GM21717 (cell line): ENCODE data around the gene GSE1.

Source experiments
- ATAC-seq: cut with Tn5 transposase; IDR thresholded peaks from one replicate; pipeline ENCODE4 v1.9.1; 2021; ENCODE audit warnings: mild to moderate bottlenecking, moderate library complexity; ENCODE audit not compliant: unreplicated experiment

The GSE1 gene

GRCh38 chr16:85717393-85718152, 104.5 kb downstream of the GSE1 start:
- ATAC-seq = no peak

DNA sequence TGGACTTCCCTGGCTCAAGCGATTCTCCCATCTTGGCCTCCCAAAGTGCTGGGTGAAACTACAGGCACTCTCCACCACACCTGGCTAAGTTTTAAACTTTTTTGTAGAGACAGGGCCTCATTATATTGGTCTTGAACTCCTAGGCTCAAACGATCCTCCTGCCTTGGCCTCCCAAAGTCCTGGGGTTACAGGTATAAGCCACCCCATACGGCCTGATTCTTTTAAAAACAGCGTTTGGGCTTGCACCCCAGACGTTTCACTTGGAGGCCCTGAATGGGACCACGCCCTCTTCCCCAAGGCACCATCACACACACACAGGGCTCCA, 105.0 kb downstream of the GSE1 start:
- no peak for ATAC-seq

GRCh38 chr16:85718682-85719081, 105.6 kb downstream of the GSE1 start:
- no peak for ATAC-seq

DNA sequence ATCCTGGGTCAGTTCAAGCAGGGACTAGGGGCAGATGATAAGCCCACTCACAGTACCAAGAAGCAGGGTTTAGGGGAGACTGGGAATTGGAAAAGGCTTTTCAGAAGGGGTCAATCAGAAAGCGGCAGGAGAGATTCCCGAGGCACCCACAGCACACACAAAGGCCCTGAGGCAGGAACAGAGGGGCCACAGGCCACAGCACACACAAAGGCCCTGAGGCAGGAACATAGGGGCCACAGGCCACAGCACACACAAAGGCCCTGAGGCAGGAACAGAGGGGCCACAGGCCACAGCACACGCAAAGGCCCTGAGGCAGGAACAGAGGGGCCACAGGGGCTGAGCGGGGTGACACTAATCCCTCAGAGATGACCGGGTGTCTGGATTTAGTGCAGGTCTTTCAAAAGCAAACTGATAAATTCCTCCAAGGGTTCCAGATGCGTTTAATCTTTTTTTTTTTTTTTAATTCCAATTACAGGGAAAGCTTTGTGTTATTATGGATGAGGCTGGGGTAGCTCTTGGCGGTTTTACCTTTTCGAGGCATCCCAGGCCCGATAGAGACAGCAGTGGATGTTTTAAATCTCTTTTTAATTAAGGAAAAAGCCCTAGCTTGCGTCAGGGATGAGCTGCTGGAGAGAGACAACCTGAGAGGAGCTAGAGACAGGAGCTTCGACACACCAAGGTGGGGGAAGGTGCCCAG, 106.6 kb downstream of the GSE1 start:
- ATAC-seq = no peak

GRCh38 chr16:85720302-85720637, 107.1 kb downstream of the GSE1 start:
- ATAC-seq = no peak

DNA sequence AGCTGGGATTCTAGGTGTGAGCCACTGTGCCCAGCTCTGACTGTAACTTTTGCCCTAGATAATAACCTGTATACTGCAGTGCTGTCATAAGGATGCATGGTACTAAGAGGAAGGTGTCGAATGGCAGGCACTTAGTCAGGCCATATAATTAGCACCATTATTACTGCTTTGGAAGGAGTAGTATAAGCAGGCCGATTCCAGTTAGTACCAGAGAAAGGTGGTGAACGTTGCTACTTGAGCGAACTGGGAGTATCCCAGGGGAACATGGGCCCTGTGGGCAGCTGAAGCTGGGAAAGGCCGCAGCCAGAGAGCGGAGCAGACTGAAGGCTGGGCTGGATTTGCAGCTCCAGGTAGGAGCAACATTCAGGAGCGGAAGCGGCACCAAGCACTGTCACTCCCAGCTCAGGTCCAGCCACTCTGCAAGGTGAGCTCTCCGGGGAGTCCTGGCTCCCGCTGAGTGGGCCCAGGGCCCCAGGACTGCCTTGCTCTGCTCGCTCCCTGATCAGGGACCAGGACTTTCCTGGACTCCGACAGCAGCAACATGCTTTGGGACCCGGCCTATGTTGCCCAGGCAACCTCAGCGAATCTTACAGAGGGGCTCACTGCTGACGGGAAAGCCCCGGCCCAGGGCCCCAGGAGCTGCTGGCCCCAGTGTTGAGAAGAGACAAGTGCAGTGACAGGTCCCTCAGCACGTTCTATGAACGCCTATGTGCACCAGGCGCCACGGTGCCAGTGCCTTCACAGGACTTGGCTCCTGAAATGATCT, 109.2 kb downstream of the GSE1 start:
- no peak for ATAC-seq

DNA sequence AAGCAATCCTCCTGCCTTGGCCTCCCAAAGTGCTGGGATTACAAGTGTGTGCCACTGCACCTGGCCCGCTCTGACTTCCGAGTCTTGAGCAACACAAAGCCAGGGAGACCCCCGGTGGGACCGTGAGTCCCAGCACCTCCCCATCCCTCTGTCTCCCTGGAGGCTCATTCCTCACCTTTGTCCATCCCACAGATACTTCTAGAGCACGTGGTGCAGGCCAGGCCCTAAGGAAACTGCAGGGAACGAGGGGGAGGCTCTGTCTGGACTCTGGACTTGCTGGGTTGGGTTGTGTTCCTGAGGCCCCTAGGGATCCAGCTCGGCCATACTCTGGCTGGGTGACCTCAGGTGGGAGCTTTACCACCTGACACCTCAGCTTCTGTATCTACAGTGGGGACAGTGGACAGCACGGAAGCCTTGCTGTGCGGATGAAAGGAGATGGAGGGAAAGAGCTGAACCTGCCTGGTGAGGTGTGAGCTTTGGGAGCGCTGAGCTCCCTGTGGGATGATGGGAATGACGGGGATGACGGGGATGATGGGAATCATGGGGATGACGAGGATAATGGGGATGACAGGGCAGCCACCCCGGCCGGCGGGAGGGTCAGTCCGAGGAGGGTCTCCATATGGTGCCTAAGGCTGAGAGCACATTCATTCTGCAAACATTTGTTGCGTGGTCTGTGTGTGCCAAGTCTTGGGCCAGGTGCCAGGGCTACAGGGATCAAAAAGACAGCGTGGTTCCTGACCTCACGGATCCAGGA, 111.2 kb downstream of the GSE1 start:
- no peak for ATAC-seq

DNA sequence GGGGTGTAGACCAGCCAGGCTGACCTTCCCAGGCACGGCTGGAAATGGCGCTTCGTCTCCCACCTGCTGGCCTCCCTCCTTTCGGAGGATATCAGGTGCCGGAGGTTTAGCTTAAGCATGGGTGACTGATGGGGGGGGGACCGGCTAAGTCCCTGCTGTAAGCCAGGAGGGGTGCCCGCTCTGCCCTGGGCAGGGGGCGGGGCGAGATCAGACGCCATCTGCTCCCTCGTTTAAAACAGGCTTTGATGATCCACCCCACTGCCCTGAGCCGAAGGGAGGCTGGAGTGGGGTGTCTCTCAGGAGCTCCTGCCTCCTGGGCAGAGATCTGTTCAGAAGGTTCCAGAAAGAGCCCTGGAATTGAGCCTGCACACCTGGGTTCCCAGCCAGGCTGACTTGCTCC, 111.8 kb downstream of the GSE1 start:
- no peak for ATAC-seq
